Measurements from ENCODE around the gene ING4. TPM values are rescaled to one million over a fixed set of nuclear protein-coding genes. Genes with fewer than 3 reads are reported as not detected.
A peak's percentile ranks its signal among the peaks of the same experiment; 100 is the strongest.

The ING4 gene
- total RNA-seq, 1 donor from 2014 or later: 135 TPM

DNA sequence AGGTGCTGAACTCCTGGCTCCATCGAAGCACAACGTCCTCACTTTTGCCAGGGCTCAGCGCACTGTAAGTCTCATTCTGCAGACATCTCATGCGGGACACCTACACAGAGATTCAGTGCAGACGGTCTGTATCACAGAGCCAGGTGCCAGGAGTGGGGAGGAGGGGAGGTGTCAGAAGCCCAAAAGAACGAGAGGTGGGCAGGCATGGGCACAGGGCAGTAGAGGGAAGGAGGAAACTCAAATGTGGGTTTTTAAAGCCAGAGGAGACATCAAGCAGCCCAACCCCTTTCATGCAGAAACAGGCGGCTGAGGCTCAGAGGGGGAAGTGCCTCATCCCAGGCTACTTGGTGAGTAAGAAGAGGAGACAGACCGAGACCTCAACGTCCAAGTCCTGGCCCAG, 24.6 kb downstream of the ING4 start:
- Histone ChIP-seq H3K9me3 (ENCODE audit: low read depth) (no peaks in the 10 kb centered on the region), H3K4me2 (no peak overlapping the region), H3K27ac (no peak overlapping the region), H3K4me3 (no peak overlapping the region), H3K79me2 (ENCODE audit: low read depth) (no peaks in the 10 kb centered on the region), H3K36me3 (no peaks in the 10 kb centered on the region), H3K4me1 (peaks cover 13% of the 10 kb centered on the region), H3F3A (ENCODE audit: low read depth) (peaks cover 4% of the 10 kb centered on the region), H4K20me1 (ENCODE audit: low read depth) (no peaks in the 10 kb centered on the region), H3K9ac (no peak overlapping the region), H2AFZ (replicated peaks) (no peak overlapping the region), H3K27me3 (peaks cover 9% of the 10 kb centered on the region)
- TF ChIP-seq CTCF (IDR thresholded peaks at IDR 0.05) (no peak), EZH2phosphoT487 (IDR thresholded peaks at IDR 0.05) (no peak), EZH2 (IDR thresholded peaks at IDR 0.05) (no peak)
- Mint-ChIP-seq H3K27me3 (ENCODE audit: insufficient read depth, low read depth) (peaks cover 12% of the 10 kb centered on the region), H3K27ac (peak overlapping the region; percentile 35), H3K4me3 (no peak overlapping the region), H3K4me1 (peaks cover 10% of the 10 kb centered on the region), H3K9me3 (no peaks in the 10 kb centered on the region), H3K36me3 (no peaks in the 10 kb centered on the region)
- DNase-seq (ENCODE audit: low spot score): no peak

GRCh38 chr12:6635856-6636531, 26.9 kb downstream of the ING4 start, which contains the start of gene LPAR5:
LPAR5 (minus strand) TSS chr12:6635959; CDS start chr12:6621248, 14,711 bp downstream.
- Histone ChIP-seq H3K4me3 (no peak within 1 kb of the TSS), H2AFZ (replicated peaks) (no peak within 1 kb of the TSS), H3K4me2 (no peak within 1 kb of the TSS), H3K4me1 (peaks cover 33% of the 10 kb centered on the region), H3K27me3 (peaks cover 2% of the 10 kb centered on the region), H3K27ac (no peak within 1 kb of the TSS), H3K9me3 (ENCODE audit: low read depth) (no peaks in the 10 kb centered on the region), H3F3A (ENCODE audit: low read depth) (peaks cover 23% of the 10 kb centered on the region), H3K79me2 (ENCODE audit: low read depth) (no peaks in the 10 kb centered on the region), H4K20me1 (ENCODE audit: low read depth) (no peaks in the 10 kb centered on the region), H3K9ac (no peak within 1 kb of the TSS), H3K36me3 (no peaks in the 10 kb centered on the region)
- H3K9me3 Mint-ChIP-seq: no peaks in the 10 kb centered on the region
- TF ChIP-seq EZH2 (IDR thresholded peaks at IDR 0.05): no peak
- TF ChIP-seq EZH2phosphoT487 (IDR thresholded peaks at IDR 0.05): no peak
- no peak for TF ChIP-seq CTCF (IDR thresholded peaks at IDR 0.05)
- DNase-seq (ENCODE audit: low spot score): no peak
- H3K4me1 Mint-ChIP-seq: peaks cover 30% of the 10 kb centered on the region
- no peaks in the 10 kb centered on the region for H3K36me3 Mint-ChIP-seq
- peak within 1 kb of the TSS; percentile 96 for H3K27ac Mint-ChIP-seq
- peaks cover 8% of the 10 kb centered on the region for H3K27me3 Mint-ChIP-seq (ENCODE audit: insufficient read depth, low read depth)
- H3K4me3 Mint-ChIP-seq: no peak within 1 kb of the TSS

GRCh38 chr12:6635375-6635855, 27.5 kb downstream of the ING4 start:
- no peaks in the 10 kb centered on the region for H3K36me3 Mint-ChIP-seq
- H3F3A ChIP-seq (ENCODE audit: low read depth): peaks cover 23% of the 10 kb centered on the region
- no peak overlapping the region for H3K9ac ChIP-seq
- no peaks in the 10 kb centered on the region for H3K9me3 Mint-ChIP-seq
- H3K27me3 Mint-ChIP-seq (ENCODE audit: insufficient read depth, low read depth): peaks cover 8% of the 10 kb centered on the region
- no peak for DNase-seq (ENCODE audit: low spot score)
- H3K27ac Mint-ChIP-seq: peak overlapping the region; percentile 23
- no peak overlapping the region for H3K4me3 ChIP-seq
- no peaks in the 10 kb centered on the region for H4K20me1 ChIP-seq (ENCODE audit: low read depth)
- TF ChIP-seq CTCF (IDR thresholded peaks at IDR 0.05) (no peak), EZH2 (IDR thresholded peaks at IDR 0.05) (no peak), EZH2phosphoT487 (IDR thresholded peaks at IDR 0.05) (no peak)
- no peak overlapping the region for H3K4me2 ChIP-seq
- H3K4me3 Mint-ChIP-seq: no peak overlapping the region
- H3K79me2 ChIP-seq (ENCODE audit: low read depth): no peaks in the 10 kb centered on the region
- H3K27ac ChIP-seq: no peak overlapping the region
- no peaks in the 10 kb centered on the region for H3K36me3 ChIP-seq
- no peak overlapping the region for H2AFZ ChIP-seq (replicated peaks)
- H3K4me1 ChIP-seq: peaks cover 33% of the 10 kb centered on the region
- H3K4me1 Mint-ChIP-seq: peaks cover 30% of the 10 kb centered on the region
- no peaks in the 10 kb centered on the region for H3K9me3 ChIP-seq (ENCODE audit: low read depth)
- no peaks in the 10 kb centered on the region for H3K27me3 ChIP-seq

Measured in neural progenitor cell (in vitro differentiated cells).